Gastrocnemius medialis (tissue), 4 donors: Measurements from ENCODE around the gene AMACR. TPM values are rescaled to one million over a fixed set of nuclear protein-coding genes. Genes with fewer than 3 reads are reported as not detected.

Experiments used
- ATAC-seq, 2 donors: fragments of 150-250 bp; one replicate each; pipeline ENCODE4 v1.9.1; 2016
- DNase-seq, 2 donors: peaks; one replicate each; pipeline ENCODE4 v3.0.0-alpha.2; 2019
- H3K27ac ChIP-seq, 4 donors: fragments of 200-600 bp; sonication (generic); 1 replicate in 1 of 4; 2 replicates in 3 of 4; pipeline ENCODE4 v1.5.1; 2016 to 2018; ENCODE audit warnings: mild to moderate bottlenecking in 2 of 4, moderate library complexity in 1 of 4
- H3K27me3 ChIP-seq, 3 donors: fragments of 200-600 bp; sonication (generic) in 2 of 3; 1 replicate in 1 of 3; 2 replicates in 2 of 3; pipeline versions ENCODE4 v1.5.1 to v1.6.0; 2016 to 2019; ENCODE audit warnings: mild to moderate bottlenecking in 1 of 3, moderate library complexity in 1 of 3
- H3K36me3 ChIP-seq, 2 donors: fragments of 200-600 bp; sonication (generic) in 1 of 2; one replicate each; pipeline ENCODE4 v1.5.1; 2017 to 2018
- H3K4me1 ChIP-seq, 2 donors: fragments of 200-600 bp; sonication (generic) in 1 of 2; one replicate each; pipeline ENCODE4 v1.5.1; 2016 to 2017; ENCODE audit warnings: mild to moderate bottlenecking in 2 of 2
- H3K4me3 ChIP-seq, 4 donors: fragments of 200-600 bp; sonication (generic) in 3 of 4; 1 replicate in 1 of 4; 2 replicates in 3 of 4; pipeline ENCODE4 v1.5.1; 2016 to 2019; ENCODE audit warnings: mild to moderate bottlenecking in 2 of 4
- H3K9me3 ChIP-seq, 3 donors: fragments of 200-600 bp; sonication (generic) in 2 of 3; 1 replicate in 1 of 3; 2 replicates in 2 of 3; pipeline ENCODE4 v1.5.1; 2016 to 2019
- POLR2A ChIP-seq, 2 donors: fragments of 450-650 bp; IDR thresholded peaks; one replicate each; pipeline ENCODE4 v1.6.1; 2017; ENCODE audit warnings: antibody characterized with exemption in 2 of 2, mild to moderate bottlenecking in 2 of 2, moderate library complexity in 2 of 2
- in situ Hi-C, 4 donors: fragments of 200-750 bp; cut with MboI; loops; one replicate each; pipeline versions ENCODE4 v1.15.0 to v1.8.0; 2017; ENCODE audit warnings: low sequenced_read_pairs in 4 of 4
- intact Hi-C: fragments of 100-400 bp; cut with DNase I; formaldehyde crosslinking; loops from one replicate; pipeline ENCODE4 v1.15.1; 2023; ENCODE audit warnings: low total_unique reads
- total RNA-seq, 4 donors: library from RNA; depleted of rRNA; stranded (reverse); fragments of >200 nt; gene quantifications; one replicate each; pipeline versions ENCODE4 v1.1.0 to v1.2.3, GENCODE V29; 2016
- TF ChIP-seq, protein P1 (sequence below), 5 experiments: fragments of 450-650 bp in 3 of 5; fragments of 200-600 bp in 2 of 5; sonication (generic) in 2 of 5; IDR thresholded peaks in 4 of 5; conservative IDR thresholded peaks in 1 of 5; 1 replicate in 4 of 5; 2 replicates in 1 of 5; pipeline ENCODE4 v1.5.1; 2016 to 2019; ENCODE audit warnings: antibody characterized with exemption in 5 of 5, mild to moderate bottlenecking in 3 of 5, moderate library complexity in 3 of 5

AMACR gene
- total RNA-seq, 4 donors from 2014 or later = 2.5 to 15.3 (median 3.1) TPM

DNA sequence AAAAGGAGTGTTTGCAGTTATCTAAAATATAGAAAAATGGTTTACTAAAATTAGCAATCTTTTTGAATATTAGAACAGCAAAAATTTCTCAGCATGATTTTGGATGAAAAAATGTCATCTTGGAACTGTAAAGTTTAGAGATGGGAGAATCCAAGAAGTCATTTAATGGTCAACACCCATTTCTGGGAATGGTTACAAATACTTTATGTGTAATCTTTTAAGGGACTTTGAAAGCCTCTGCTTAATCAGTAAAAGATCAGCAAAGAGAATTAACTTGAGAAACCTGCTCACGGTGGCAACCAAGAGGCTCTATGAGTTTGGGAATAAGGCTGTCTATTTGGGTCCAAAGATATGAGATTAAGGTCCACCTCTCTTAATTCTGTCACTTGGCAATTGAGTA lies 22.2 kb upstream of the AMACR start:
- TF ChIP-seq POLR2A (IDR thresholded peaks at IDR 0.05) = no peak
- TF ChIP-seq, protein P1, sequence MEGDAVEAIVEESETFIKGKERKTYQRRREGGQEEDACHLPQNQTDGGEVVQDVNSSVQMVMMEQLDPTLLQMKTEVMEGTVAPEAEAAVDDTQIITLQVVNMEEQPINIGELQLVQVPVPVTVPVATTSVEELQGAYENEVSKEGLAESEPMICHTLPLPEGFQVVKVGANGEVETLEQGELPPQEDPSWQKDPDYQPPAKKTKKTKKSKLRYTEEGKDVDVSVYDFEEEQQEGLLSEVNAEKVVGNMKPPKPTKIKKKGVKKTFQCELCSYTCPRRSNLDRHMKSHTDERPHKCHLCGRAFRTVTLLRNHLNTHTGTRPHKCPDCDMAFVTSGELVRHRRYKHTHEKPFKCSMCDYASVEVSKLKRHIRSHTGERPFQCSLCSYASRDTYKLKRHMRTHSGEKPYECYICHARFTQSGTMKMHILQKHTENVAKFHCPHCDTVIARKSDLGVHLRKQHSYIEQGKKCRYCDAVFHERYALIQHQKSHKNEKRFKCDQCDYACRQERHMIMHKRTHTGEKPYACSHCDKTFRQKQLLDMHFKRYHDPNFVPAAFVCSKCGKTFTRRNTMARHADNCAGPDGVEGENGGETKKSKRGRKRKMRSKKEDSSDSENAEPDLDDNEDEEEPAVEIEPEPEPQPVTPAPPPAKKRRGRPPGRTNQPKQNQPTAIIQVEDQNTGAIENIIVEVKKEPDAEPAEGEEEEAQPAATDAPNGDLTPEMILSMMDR (IDR thresholded peaks at IDR 0.05 in 4 of 5, conservative IDR thresholded peaks at IDR 0.05 in 1 of 5) = no peak

DNA sequence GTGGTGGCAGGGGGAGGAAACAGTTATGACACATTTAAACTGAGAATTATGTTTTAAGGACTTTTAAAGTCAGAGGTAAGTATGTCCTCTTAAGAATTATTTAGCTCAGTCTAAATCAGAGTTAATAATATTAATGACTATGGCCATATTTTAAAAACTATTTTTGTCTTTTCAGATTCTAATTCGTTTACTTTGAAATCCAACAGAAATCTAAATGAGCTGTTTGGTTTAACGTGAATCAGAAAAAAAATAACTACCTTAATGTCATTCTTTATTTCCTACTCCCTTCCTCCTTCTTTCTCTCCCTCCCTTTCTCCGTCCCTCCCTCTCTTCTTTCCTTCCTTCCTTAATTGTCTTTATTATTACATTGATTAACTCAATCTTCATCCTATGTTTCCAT lies 20.5 kb upstream of the AMACR start:
- Histone ChIP-seq H3K9me3 (no peaks in the 10 kb centered on the region), H3K27me3 (no peaks in the 10 kb centered on the region), H3K4me1 (no peaks in the 10 kb centered on the region), H3K27ac (no peak overlapping the region), H3K36me3 (no peaks in the 10 kb centered on the region), H3K4me3 (no peak overlapping the region)
- intact Hi-C loops = no loop called here
- in situ Hi-C loops = no loop called here
- TF ChIP-seq, protein P1 (IDR thresholded peaks at IDR 0.05 in 4 of 5, conservative IDR thresholded peaks at IDR 0.05 in 1 of 5) = no peak
- TF ChIP-seq POLR2A (IDR thresholded peaks at IDR 0.05) = no peak
- DNase-seq (no peak), ATAC-seq (no peak)

More for the DNA sequence above, 22.2 kb upstream of the AMACR start:
- in situ Hi-C loops = no loop called here
- no peak overlapping the region for H3K27ac ChIP-seq
- no peaks in the 10 kb centered on the region for H3K9me3 ChIP-seq
- ATAC-seq (no peak), DNase-seq (no peak)
- no peak overlapping the region for H3K4me3 ChIP-seq
- no peaks in the 10 kb centered on the region for H3K27me3 ChIP-seq
- intact Hi-C loops = no loop called here
- H3K4me1 ChIP-seq = no peaks in the 10 kb centered on the region
- H3K36me3 ChIP-seq = peaks cover 0 to 6% of the 10 kb centered on the region in 2 donors

DNA sequence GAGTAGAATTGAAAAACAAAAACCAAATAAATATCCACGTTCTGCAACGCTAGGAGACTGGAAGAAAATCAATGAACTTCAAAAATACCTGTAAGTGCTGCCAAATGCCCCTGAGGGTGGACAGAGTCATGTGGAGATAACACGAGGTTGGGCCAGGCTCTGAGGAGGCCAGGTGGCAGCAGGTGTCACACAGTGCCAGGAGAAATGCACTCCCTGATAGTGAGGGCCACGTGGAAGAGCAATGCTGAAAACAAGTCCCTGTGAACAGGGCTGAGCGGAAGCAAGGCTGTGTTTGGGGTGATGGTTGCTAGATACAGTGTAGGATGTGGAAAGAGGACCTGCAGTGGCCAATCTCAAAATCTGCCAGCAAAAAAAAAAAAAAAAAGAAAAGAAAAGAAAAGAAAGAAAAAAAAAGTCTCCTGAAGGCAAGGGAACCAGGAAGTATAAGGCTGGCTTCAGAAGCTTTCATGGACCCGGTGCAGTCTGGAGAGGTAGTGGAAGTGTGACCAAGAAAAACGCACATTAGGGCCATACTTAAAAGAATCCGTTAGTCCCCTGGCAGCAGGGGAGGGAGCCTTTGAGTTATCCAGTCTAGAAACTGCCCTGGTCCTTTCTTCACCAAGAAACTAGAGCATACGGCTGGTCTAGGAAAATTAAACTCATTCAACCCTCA lies 18.4 kb upstream of the AMACR start:
- H3K27me3 ChIP-seq = no peaks in the 10 kb centered on the region
- intact Hi-C loops = no loop called here
- no peak for ATAC-seq

DNA sequence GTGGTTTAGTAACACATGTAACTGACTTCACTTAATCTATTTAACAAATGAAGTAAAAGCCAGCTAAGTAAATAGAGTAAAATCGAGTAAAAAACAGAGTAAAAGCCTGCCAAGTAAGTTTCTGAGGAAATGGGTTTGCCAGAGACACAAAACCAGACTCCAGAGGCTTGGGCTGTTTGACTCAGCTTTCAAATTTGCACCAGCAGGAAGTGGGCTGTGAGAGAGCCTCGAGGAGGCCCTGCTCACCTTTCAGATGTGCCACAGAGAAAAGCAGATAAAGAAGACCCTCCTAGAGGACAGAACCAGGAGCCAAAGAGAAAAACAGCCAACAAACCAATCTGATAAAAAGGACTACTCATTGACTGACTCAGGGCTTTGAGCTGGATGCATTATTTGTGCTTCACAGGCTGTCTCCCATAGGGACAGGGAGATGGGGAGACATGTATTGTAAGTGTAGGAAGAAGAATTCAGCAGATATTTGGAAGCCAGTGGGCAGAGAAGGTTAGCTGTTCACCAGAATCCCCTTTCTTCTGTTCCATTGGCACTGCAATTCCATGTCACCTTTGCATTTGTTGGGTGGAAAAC lies 14.4 kb upstream of the AMACR start:
- Histone ChIP-seq H3K36me3 (no peaks in the 10 kb centered on the region), H3K4me1 (no peaks in the 10 kb centered on the region), H3K27ac (no peak overlapping the region), H3K9me3 (no peaks in the 10 kb centered on the region), H3K27me3 (no peaks in the 10 kb centered on the region), H3K4me3 (no peak overlapping the region)
- intact Hi-C loops (no loop called here), in situ Hi-C loops (loop anchor here in 3 of 4 donors (25.0 kb wide), 2 partner anchors 440 to 890 kb away; partner anchors contain the start of genes BRIX1 (in 2 of the 3) and RAD1 (in 2 of the 3))
- ATAC-seq (no peak), DNase-seq (no peak)
- TF ChIP-seq, protein P1 (IDR thresholded peaks at IDR 0.05 in 4 of 5, conservative IDR thresholded peaks at IDR 0.05 in 1 of 5) = no peak
- no peak for TF ChIP-seq POLR2A (IDR thresholded peaks at IDR 0.05)

More for the DNA sequence above, 18.4 kb upstream of the AMACR start:
- Histone ChIP-seq H3K4me1 (no peaks in the 10 kb centered on the region), H3K27ac (no peak overlapping the region), H3K4me3 (no peak overlapping the region), H3K36me3 (no peaks in the 10 kb centered on the region), H3K9me3 (no peaks in the 10 kb centered on the region)
- in situ Hi-C loops = no loop called here
- DNase-seq = no peak
- TF ChIP-seq, protein P1 (IDR thresholded peaks at IDR 0.05 in 4 of 5, conservative IDR thresholded peaks at IDR 0.05 in 1 of 5) = no peak
- TF ChIP-seq POLR2A (IDR thresholded peaks at IDR 0.05) = no peak
